SK-N-SH (cell line): ENCODE measurements around the gene C3. TPM values are rescaled to one million over a fixed set of nuclear protein-coding genes. Genes with fewer than 3 reads are reported as not detected.
"Not testable (repeated sequence)": the region's sequence is repeated elsewhere in the genome, so short reads cannot be mapped to it uniquely, and the experiment has no call there.

Experiments used
- CTCF ChIA-PET: fragments of 300-600, 350-600 bp; formaldehyde crosslinking; extraction: SDS; loops from one replicate; lab custom pipeline; 2021; lab: Yijun Ruan, JAX
- POLR2A ChIA-PET: fragments of 350-600 bp; sonication (Branson Sonifier 250); formaldehyde crosslinking; extraction: SDS; loops from one replicate; lab custom pipeline; 2020; ENCODE audit warnings: antibody characterized with exemption, inconsistent platforms; lab: Yijun Ruan, JAX
- DNase-seq: peaks from one replicate; pipeline ENCODE4 v3.0.0; 2012
- H2AFZ ChIP-seq: fragments of 200-600 bp; sonication (generic); 2 replicates; pipeline ENCODE4 v1.8.1; 2016; ENCODE audit warnings: antibody characterized with exemption, mild to moderate bottlenecking, low read depth
- H3F3A ChIP-seq: fragments of 200-600 bp; sonication (generic); replicated peaks from 2 replicates; pipeline ENCODE3; 2016; ENCODE audit warnings: antibody characterized with exemption, mild to moderate bottlenecking; ENCODE audit not compliant: insufficient read depth
- H3K27ac ChIP-seq, 2 experiments: fragments of 200-500 bp in 1 of 2; fragments of 200-600 bp in 1 of 2; sonication (Bioruptor generic) in 1 of 2; sonication (generic), shearing (Covaris generic) in 1 of 2; 2 replicates each; pipeline versions ENCODE4 v1.5.1 to v1.6.1; 2014 to 2016; ENCODE audit warnings: low read depth in 2 of 2, inconsistent platforms in 1 of 2, low read length in 1 of 2, mild to moderate bottlenecking in 1 of 2, mixed read lengths in 1 of 2
- H3K27me3 ChIP-seq: fragments of 200-600 bp; sonication (generic), shearing (Covaris generic); 2 replicates; pipeline ENCODE4 v1.6.1; 2016; ENCODE audit warnings: mixed run types; ENCODE audit not compliant: insufficient read depth
- H3K36me3 ChIP-seq, 2 experiments: fragments of 200-500 bp in 1 of 2; fragments of 200-600 bp in 1 of 2; sonication (Bioruptor generic) in 1 of 2; sonication (generic) in 1 of 2; replicated peaks in 1 of 2; 2 replicates each; pipeline versions ENCODE3 to v1.5.1; 2014 to 2016; ENCODE audit warnings: low read length in 1 of 2, mild to moderate bottlenecking in 1 of 2; ENCODE audit not compliant: insufficient read depth in 2 of 2, control insufficient read depth in 1 of 2
- H3K4me1 ChIP-seq, 2 experiments: fragments of 200-500 bp in 1 of 2; fragments of 200-600 bp in 1 of 2; sonication (Bioruptor generic) in 1 of 2; sonication (generic), shearing (Covaris generic) in 1 of 2; 2 replicates each; pipeline versions ENCODE4 v1.5.1 to v1.6.1; 2014 to 2016; ENCODE audit warnings: low read depth in 1 of 2, low read length in 1 of 2, mixed run types in 1 of 2; ENCODE audit not compliant: insufficient read depth in 2 of 2, control insufficient read depth in 1 of 2
- H3K4me2 ChIP-seq: fragments of 200-600 bp; sonication (generic), shearing (Covaris generic); 2 replicates; pipeline ENCODE4 v1.6.1; 2017; ENCODE audit warnings: mixed run types
- H3K4me3 ChIP-seq, 2 experiments: fragments of 200-500 bp in 1 of 2; fragments of 200-600 bp in 1 of 2; sonication (Bioruptor generic) in 1 of 2; sonication (generic), shearing (Covaris generic) in 1 of 2; 2 replicates each; pipeline versions ENCODE4 v1.5.1 to v1.8.1; 2014 to 2016; ENCODE audit warnings: low read depth in 2 of 2, inconsistent platforms in 1 of 2, low read length in 1 of 2, mild to moderate bottlenecking in 1 of 2, mixed read lengths in 1 of 2, moderate library complexity in 1 of 2
- H3K79me2 ChIP-seq: fragments of 200-600 bp; sonication (generic); 2 replicates; pipeline ENCODE4 v1.8.1; 2017; ENCODE audit warnings: mild to moderate bottlenecking; ENCODE audit not compliant: insufficient read depth
- H3K9ac ChIP-seq: fragments of 200-600 bp; sonication (generic); 2 replicates; pipeline ENCODE4 v1.6.1; 2017; ENCODE audit warnings: mixed run types
- H3K9me2 ChIP-seq: fragments of 200-600 bp; sonication (generic); 2 replicates; pipeline ENCODE4 v1.6.1; 2017; ENCODE audit warnings: mixed run types
- H3K9me3 ChIP-seq: fragments of 200-600 bp; sonication (generic); 2 replicates; pipeline ENCODE4 v1.6.1; 2017; ENCODE audit warnings: mixed run types, mild to moderate bottlenecking, moderate library complexity
- H4K20me1 ChIP-seq: fragments of 200-600 bp; sonication (generic); 2 replicates; pipeline ENCODE4 v1.6.1; 2017; ENCODE audit warnings: mild to moderate bottlenecking, mixed run types; ENCODE audit not compliant: insufficient read depth
- CTCF ChIP-seq: fragments of 200-600 bp; sonication (generic); IDR thresholded peaks from 2 replicates; pipeline ENCODE4 v1.6.1; 2017; ENCODE audit warnings: antibody characterized with exemption, mild to moderate bottlenecking, moderate library complexity
- ELF1 ChIP-seq: IDR thresholded peaks from 2 replicates; pipeline ENCODE4 v1.4.0; 2012
- FOXJ3 ChIP-seq: sonication (generic); formaldehyde crosslinking; IDR thresholded peaks from 2 replicates; pipeline ENCODE4 v1.5.1; 2020; ENCODE audit warnings: mild to moderate bottlenecking, missing genetic modification reagents
- FOXM1 ChIP-seq: IDR thresholded peaks from 2 replicates; pipeline ENCODE4 v1.4.0; 2012; ENCODE audit warnings: low read depth, mild to moderate bottlenecking
- GABPA ChIP-seq: IDR thresholded peaks from 2 replicates; pipeline ENCODE4 v1.4.0; 2012; ENCODE audit warnings: low read depth, mild to moderate bottlenecking
- GATA2 ChIP-seq: sonication (generic); formaldehyde crosslinking; IDR thresholded peaks from 2 replicates; pipeline ENCODE4 v1.5.0; 2020; ENCODE audit warnings: mild to moderate bottlenecking, missing genetic modification reagents
- JUND ChIP-seq: IDR thresholded peaks from 2 replicates; pipeline ENCODE4 v1.4.0; 2012
- MEF2A ChIP-seq: IDR thresholded peaks from 2 replicates; pipeline ENCODE4 v1.4.0; 2012; ENCODE audit warnings: low read depth, borderline replicate concordance
- NFIC ChIP-seq: IDR thresholded peaks from 2 replicates; pipeline ENCODE4 v1.4.0; 2012; ENCODE audit warnings: borderline replicate concordance
- NRF1 ChIP-seq: IDR thresholded peaks from 2 replicates; pipeline ENCODE4 v1.6.1; 2012; ENCODE audit warnings: low read depth, mild to moderate bottlenecking, low read length
- RAD21 ChIP-seq: IDR thresholded peaks from 2 replicates; pipeline ENCODE4 v1.6.1; 2012; ENCODE audit warnings: mild to moderate bottlenecking, low read length
- RCOR1 ChIP-seq: fragments of 150-350 bp; IDR thresholded peaks from 2 replicates; pipeline ENCODE4 v1.6.1; 2017; ENCODE audit warnings: antibody characterized with exemption, low read length
- RFX5 ChIP-seq: IDR thresholded peaks from 2 replicates; pipeline ENCODE4 v1.6.1; 2012; ENCODE audit warnings: mild to moderate bottlenecking, improper control_type of control experiment, low read length
- RXRA ChIP-seq: IDR thresholded peaks from 2 replicates; pipeline ENCODE4 v1.4.0; 2012; ENCODE audit warnings: low read depth, mild to moderate bottlenecking, borderline replicate concordance
- SMC3 ChIP-seq: IDR thresholded peaks from 2 replicates; pipeline ENCODE4 v1.6.1; 2012; ENCODE audit warnings: low read depth, low read length, improper control_type of control experiment
- TCF12 ChIP-seq: IDR thresholded peaks from 2 replicates; pipeline ENCODE4 v1.4.0; 2012
- USF2 ChIP-seq: fragments of 150-350 bp; IDR thresholded peaks from 2 replicates; pipeline ENCODE4 v1.6.1; 2017; ENCODE audit warnings: antibody characterized with exemption, low read length, low read depth, borderline replicate concordance
- WGBS: methylation state at CpG from one replicate; pipeline ENCODE4 v1.1.6; 2017; ENCODE audit warnings: low lambda C conversion rate; 5-methylcytosine and 5-hydroxymethylcytosine counted together
- polyA plus RNA-seq, 3 experiments: library from polyadenylated mRNA; depleted of rRNA; stranded (reverse); fragments of >200 nt; gene quantifications; 2 replicates each; pipeline ENCODE4 v1.2.3, GENCODE V29; 2012

The C3 gene
- polyA plus RNA-seq, 1 of the 3 experiments (the other 2 are of a cell fraction), result 0.67 TPM

GRCh38 chr19:6750062-6750461 lies 29.6 kb upstream of the C3 start (continued):
- TF ChIP-seq USF2, result no peak
- no peak for TF ChIP-seq JUND
- no peak for TF ChIP-seq NRF1
- TF ChIP-seq NFIC, result no peak
- no peak for TF ChIP-seq TCF12
- no peak for TF ChIP-seq MEF2A
- no peak for TF ChIP-seq CTCF
- no peak for TF ChIP-seq GABPA
- TF ChIP-seq ELF1, result no peak
- TF ChIP-seq RAD21, result no peak
- TF ChIP-seq FOXJ3 (CRISPR knock-in tag), result no peak
- no peak for TF ChIP-seq SMC3
- TF ChIP-seq GATA2 (CRISPR knock-in tag), result no peak
- TF ChIP-seq RFX5, result no peak
- TF ChIP-seq RXRA, result no peak

DNA sequence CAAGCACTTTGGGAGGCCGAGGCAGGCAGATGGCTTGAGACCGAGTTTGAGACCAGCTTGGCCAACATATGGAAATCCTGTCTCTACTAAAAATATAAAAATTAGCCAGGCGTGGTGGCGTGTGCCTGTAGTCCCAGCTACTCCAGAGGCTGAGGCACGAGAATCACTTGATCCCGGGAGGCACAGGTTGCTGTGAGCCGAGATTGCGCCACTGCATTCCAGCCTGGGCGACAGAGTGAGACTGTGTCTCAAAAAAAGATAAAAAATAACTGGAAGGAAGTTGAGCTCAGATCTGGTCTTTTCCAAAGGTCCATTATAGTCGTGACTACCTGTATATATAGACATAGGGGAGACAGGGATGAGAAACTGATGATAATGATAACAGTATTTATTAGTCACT lies 28.1 kb upstream of the C3 start:
- H3K4me3 ChIP-seq, POLR2A ChIA-PET, H3K27ac ChIP-seq, H3K4me2 ChIP-seq, H4K20me1 ChIP-seq, H3K9me2 ChIP-seq, H3K9me3 ChIP-seq, H3K79me2 ChIP-seq, H3K9ac ChIP-seq, CTCF ChIA-PET, H2AFZ ChIP-seq, H3K27me3 ChIP-seq, DNase-seq: not testable (repeated sequence)
- H3F3A ChIP-seq, result peaks cover 11% of the 10 kb centered on the region
- WGBS, result 89% methylated on average over 10 of the region's 10 CpGs
- peaks cover 24 to 47% of the 10 kb centered on the region in 2 experiments for H3K36me3 ChIP-seq
- H3K4me1 ChIP-seq, result peaks cover 0 to 17% of the 10 kb centered on the region in 2 experiments; a peak in 3 of 4 replicates

DNA sequence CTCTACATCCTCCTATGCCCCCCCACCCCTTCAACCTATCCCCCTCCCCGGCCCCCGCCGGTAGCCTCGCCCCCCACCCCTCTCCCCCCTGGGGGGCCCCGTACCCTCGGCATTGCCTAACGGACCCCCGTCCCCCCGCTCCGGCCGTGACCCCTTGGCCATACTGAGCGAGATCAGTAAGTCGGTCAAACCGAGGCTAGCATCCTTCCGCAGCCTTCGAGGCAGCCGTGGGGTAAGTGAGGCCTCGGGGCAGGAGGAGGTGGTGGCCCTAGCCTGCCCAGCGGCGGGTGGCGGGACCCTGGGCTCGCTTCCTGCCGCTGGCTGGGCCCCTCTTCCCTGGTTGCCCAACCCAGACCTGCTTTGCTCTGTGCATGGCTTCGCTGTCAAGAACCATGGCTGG lies 25.5 kb upstream of the C3 start:
- Histone ChIP-seq H3K4me1 (peaks cover 0 to 17% of the 10 kb centered on the region in 2 experiments; a peak in 3 of 4 replicates), H3K4me3 (no peak overlapping the region), H2AFZ (no peak overlapping the region), H3K9me2 (no peaks in the 10 kb centered on the region), H3K36me3 (peaks cover 28 to 51% of the 10 kb centered on the region in 2 experiments), H3K27me3 (no peaks in the 10 kb centered on the region), H3K27ac (no peak overlapping the region), H3K9ac (no peak overlapping the region), H4K20me1 (no peaks in the 10 kb centered on the region), H3K79me2 (peaks cover 27% of the 10 kb centered on the region), H3K4me2 (no peak overlapping the region), H3K9me3 (no peaks in the 10 kb centered on the region), H3F3A (peaks cover 17% of the 10 kb centered on the region)
- WGBS, result 95% methylated on average over 18 of the region's 24 CpGs
- CTCF ChIA-PET, result no interaction called here
- POLR2A ChIA-PET, result no interaction called here
- no peak for DNase-seq
- TF ChIP-seq RCOR1 (no peak), ELF1 (no peak), FOXM1 (no peak), MEF2A (no peak), TCF12 (no peak)
